Articular chondrocyte of knee joint (primary cell): Measurements from ENCODE around the gene FAM83D. TPM values are rescaled to one million over a fixed set of nuclear protein-coding genes. Genes with fewer than 3 reads are reported as not detected.

Experiments
- small RNA-seq: library from RNA; depleted of rRNA; stranded (forward); fragments of <200 nt; gene quantifications from one replicate; pipeline ENCODE3, GENCODE V24; 2012
- total RNA-seq: library from RNA; depleted of rRNA; stranded (reverse); fragments of >200 nt; gene quantifications from 2 replicates; pipeline ENCODE4 v1.2.3, GENCODE V29; 2012

Gene FAM83D
- total RNA-seq, result 12.8 and 14.5 TPM in 2 replicates

GRCh38 chr20:38926142-38926933, at the start of gene FAM83D:
Gene FAM83D (plus strand): TSS chr20:38926417. CDS start chr20:38926443, 26 bp downstream.

GRCh38 chr20:38962044-38962927, 36.1 kb downstream of the FAM83D start, which contains the start of gene DHX35:
Gene DHX35 (plus strand): TSS chr20:38962344. CDS start chr20:38962368, 24 bp downstream.

Small RNA genes lying within 50 kb of the gene (small RNA-seq; reads per million reads assigned to genes)
- gene AL023803.1, result not detected

Other genes starting within 250 kb of the FAM83D start
- not detected in 2 replicates for gene SLC32A1, start 201.9 kb upstream of the FAM83D start, total RNA-seq
- gene ACTR5, start 178.0 kb upstream of the FAM83D start, total RNA-seq, result 4.3 and 5.1 TPM in 2 replicates
- 0.22 TPM in 1 of 2 replicates, not detected in the other for gene PPP1R16B, start 120.7 kb upstream of the FAM83D start, total RNA-seq
- 8.0 and 10.8 TPM in 2 replicates for gene DHX35, start 35.9 kb downstream of the FAM83D start, total RNA-seq